Measurements from ENCODE around the gene NELL1.

DNA sequence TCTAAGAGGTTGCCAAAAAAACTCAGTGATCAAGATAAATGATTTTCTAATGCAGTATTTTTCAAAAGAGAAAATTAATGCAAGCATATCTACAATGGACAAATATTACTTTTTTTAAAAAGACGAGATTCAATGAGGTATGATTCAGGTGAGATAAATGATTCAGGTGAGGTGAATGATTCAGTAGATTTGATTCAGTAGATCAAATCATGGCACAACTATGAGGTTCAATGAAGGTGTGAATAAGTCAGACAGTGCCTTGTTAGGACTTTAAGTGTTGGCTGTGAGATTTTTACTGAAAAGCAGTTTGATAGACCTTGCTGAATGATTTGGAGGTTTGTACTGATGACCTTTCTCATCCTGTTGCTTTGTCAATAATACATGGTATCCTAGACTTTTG is 742.2 kb downstream of the NELL1 start:
- TF ChIP-seq CTCF (IDR thresholded peaks at IDR 0.05) (no peak), EP300 (IDR thresholded peaks at IDR 0.05) (no peak)

All from upper lobe of left lung (tissue), 4 donors.